Measurements from ENCODE around the gene MSRB1. TPM values are rescaled to one million over a fixed set of nuclear protein-coding genes. Genes with fewer than 3 reads are reported as not detected.

The MSRB1 gene
- polyA plus RNA-seq, 1 donor from 2014 or later: 6.0 TPM

- no peak overlapping the region for H3K27ac ChIP-seq (ENCODE audit: low read length)
- H3K4me2 ChIP-seq (ENCODE audit: low read length): no peak overlapping the region
- no peaks in the 10 kb centered on the region for H3K27me3 ChIP-seq (ENCODE audit: insufficient read depth, low read depth, low read length)
- no peaks in the 10 kb centered on the region for H4K20me1 ChIP-seq (ENCODE audit: insufficient read depth)
- H3K79me2 ChIP-seq (replicated peaks; ENCODE audit: insufficient read depth, low read length): no peaks in the 10 kb centered on the region
- H3K9ac ChIP-seq (ENCODE audit: low read length): no peak overlapping the region
- H3K4me3 ChIP-seq (ENCODE audit: low read length): no peak overlapping the region
- TF ChIP-seq SMC3 (conservative IDR thresholded peaks at IDR 0.05; ENCODE audit: poor library complexity) (no peak), REST (IDR thresholded peaks at IDR 0.05; ENCODE audit: borderline replicate concordance) (no peak), EZH2 (IDR thresholded peaks at IDR 0.05; ENCODE audit: borderline replicate concordance, insufficient read depth, low read length, poor library complexity, severe bottlenecking) (no peak), MXI1 (conservative IDR thresholded peaks at IDR 0.05; ENCODE audit: poor library complexity, severe bottlenecking) (no peak), TAF1 (IDR thresholded peaks at IDR 0.05; ENCODE audit: low read depth) (no peak), EP300 (conservative IDR thresholded peaks at IDR 0.05; ENCODE audit: poor library complexity, severe bottlenecking) (no peak), RAD21 (conservative IDR thresholded peaks at IDR 0.05) (no peak), POLR2AphosphoS5 (IDR thresholded peaks at IDR 0.05) (no peak), CTCF (IDR thresholded peaks at IDR 0.05; ENCODE audit: poor library complexity, severe bottlenecking) (no peak)
- H3K9me3 ChIP-seq (ENCODE audit: low read length): no peaks in the 10 kb centered on the region
- H3F3A ChIP-seq (ENCODE audit: insufficient read depth, low read length, poor library complexity, severe bottlenecking): no peaks in the 10 kb centered on the region
- H2AFZ ChIP-seq (ENCODE audit: low read depth, low read length): no peak overlapping the region
- H3K36me3 ChIP-seq (ENCODE audit: insufficient read depth, low read length): no peaks in the 10 kb centered on the region
- no peaks in the 10 kb centered on the region for H3K9me2 ChIP-seq (ENCODE audit: insufficient read depth, low read length)
Measured at GRCh38 chr16:1903220-1903574, 39.8 kb downstream of the MSRB1 start.

- Histone ChIP-seq H3K36me3 (ENCODE audit: insufficient read depth, low read length) (no peaks in the 10 kb centered on the region), H3K9ac (ENCODE audit: low read length) (no peak overlapping the region), H3K27ac (ENCODE audit: low read length) (no peak overlapping the region), H3K9me3 (ENCODE audit: low read length) (no peaks in the 10 kb centered on the region), H4K20me1 (ENCODE audit: insufficient read depth) (no peaks in the 10 kb centered on the region), H3K27me3 (ENCODE audit: insufficient read depth, low read depth, low read length) (no peaks in the 10 kb centered on the region), H3K4me2 (ENCODE audit: low read length) (no peak overlapping the region), H3K4me3 (ENCODE audit: low read length) (no peak overlapping the region), H3F3A (ENCODE audit: insufficient read depth, low read length, poor library complexity, severe bottlenecking) (no peaks in the 10 kb centered on the region), H3K9me2 (ENCODE audit: insufficient read depth, low read length) (no peaks in the 10 kb centered on the region), H3K79me2 (replicated peaks; ENCODE audit: insufficient read depth, low read length) (no peaks in the 10 kb centered on the region), H2AFZ (ENCODE audit: low read depth, low read length) (no peak overlapping the region)
- TF ChIP-seq EZH2 (IDR thresholded peaks at IDR 0.05; ENCODE audit: borderline replicate concordance, insufficient read depth, low read length, poor library complexity, severe bottlenecking) (no peak), REST (IDR thresholded peaks at IDR 0.05; ENCODE audit: borderline replicate concordance) (no peak), TAF1 (IDR thresholded peaks at IDR 0.05; ENCODE audit: low read depth) (no peak), SMC3 (conservative IDR thresholded peaks at IDR 0.05; ENCODE audit: poor library complexity) (no peak), CTCF (IDR thresholded peaks at IDR 0.05; ENCODE audit: poor library complexity, severe bottlenecking) (no peak), MXI1 (conservative IDR thresholded peaks at IDR 0.05; ENCODE audit: poor library complexity, severe bottlenecking) (no peak), EP300 (conservative IDR thresholded peaks at IDR 0.05; ENCODE audit: poor library complexity, severe bottlenecking) (no peak), POLR2AphosphoS5 (IDR thresholded peaks at IDR 0.05) (no peak), RAD21 (conservative IDR thresholded peaks at IDR 0.05) (no peak)
Measured at GRCh38 chr16:1902547-1903219, 40.3 kb downstream of the MSRB1 start.

Data from neural cell (in vitro differentiated cells).